Astrocyte (in vitro differentiated cells and primary cell): Measurements from ENCODE around the gene MGMT. TPM values are rescaled to one million over a fixed set of nuclear protein-coding genes. Genes with fewer than 3 reads are reported as not detected.

Experiments
- DNase-seq: peaks from one replicate; pipeline ENCODE4 v3.0.0-alpha.2; 2010; ENCODE audit warnings: low read depth
- FAIRE-seq: peaks from 2 replicates; lab custom pipeline; 2011; peaks lifted over from hg19 to GRCh38; lab: Jason Lieb, UNC
- H2AFZ ChIP-seq: 2 replicates; pipeline ENCODE4 v1.6.0; 2012; ENCODE audit warnings: low read depth, low read length, inconsistent platforms
- H3K27ac ChIP-seq: 2 replicates; pipeline ENCODE4 v1.5.1; 2011; ENCODE audit warnings: low read depth, low read length, inconsistent platforms
- H3K27me3 ChIP-seq: 2 replicates; pipeline ENCODE4 v1.6.0; 2011; ENCODE audit warnings: low read length, inconsistent platforms; ENCODE audit not compliant: insufficient read depth
- H3K36me3 ChIP-seq: 2 replicates; pipeline ENCODE4 v1.5.1; 2011; ENCODE audit warnings: low read length, inconsistent platforms; ENCODE audit not compliant: insufficient read depth
- H3K4me1 ChIP-seq: 2 replicates; pipeline ENCODE4 v1.5.1; 2011; ENCODE audit warnings: low read length, inconsistent platforms; ENCODE audit not compliant: insufficient read depth
- H3K4me2 ChIP-seq: 2 replicates; pipeline ENCODE4 v1.6.0; 2012; ENCODE audit warnings: low read length, inconsistent platforms
- H3K4me3 ChIP-seq: 2 replicates; pipeline ENCODE4 v1.5.1; 2011; ENCODE audit warnings: low read depth, mild to moderate bottlenecking, low read length, inconsistent platforms; ENCODE audit not compliant: insufficient read depth
- H3K79me2 ChIP-seq: 2 replicates; pipeline ENCODE4 v1.6.0; 2012; ENCODE audit warnings: mild to moderate bottlenecking, low read length, inconsistent platforms; ENCODE audit not compliant: insufficient read depth
- H3K9ac ChIP-seq: 2 replicates; pipeline ENCODE4 v1.6.0; 2012; ENCODE audit warnings: mild to moderate bottlenecking, low read length, inconsistent platforms
- H3K9me3 ChIP-seq: 2 replicates; pipeline ENCODE4 v1.5.1; 2012; ENCODE audit warnings: low read depth, mild to moderate bottlenecking, low read length, inconsistent platforms; ENCODE audit not compliant: insufficient read depth
- H4K20me1 ChIP-seq: 2 replicates; pipeline ENCODE4 v1.6.0; 2012; ENCODE audit warnings: low read length, inconsistent platforms; ENCODE audit not compliant: insufficient read depth
- H3K27ac Mint-ChIP-seq: one replicate; pipeline ENCODE4 v1.8.0; 2021; ENCODE audit warnings: mild to moderate bottlenecking, mixed read lengths; ENCODE audit not compliant: unreplicated experiment
- H3K27me3 Mint-ChIP-seq: one replicate; pipeline ENCODE4 v1.8.0; 2021; ENCODE audit warnings: low read depth, mixed read lengths; ENCODE audit not compliant: unreplicated experiment
- H3K36me3 Mint-ChIP-seq: one replicate; pipeline ENCODE4 v1.8.0; 2021; ENCODE audit warnings: low read depth, mixed read lengths; ENCODE audit not compliant: unreplicated experiment
- H3K4me1 Mint-ChIP-seq: one replicate; pipeline ENCODE4 v1.8.0; 2021; ENCODE audit warnings: low read depth, mixed read lengths; ENCODE audit not compliant: unreplicated experiment
- H3K4me3 Mint-ChIP-seq: one replicate; pipeline ENCODE4 v1.8.0; 2021; ENCODE audit warnings: mild to moderate bottlenecking, moderate library complexity, mixed read lengths; ENCODE audit not compliant: unreplicated experiment
- H3K9me3 Mint-ChIP-seq: one replicate; pipeline ENCODE4 v1.8.0; 2021; ENCODE audit warnings: mild to moderate bottlenecking, mixed read lengths; ENCODE audit not compliant: unreplicated experiment
- CTCF ChIP-seq: IDR thresholded peaks from 2 replicates; pipeline ENCODE4 v1.5.1; 2011; ENCODE audit warnings: low read depth, mild to moderate bottlenecking, inconsistent platforms, low read length, moderate library complexity; ENCODE audit not compliant: insufficient read depth
- EZH2 ChIP-seq: IDR thresholded peaks from 2 replicates; pipeline ENCODE4 v1.6.1; 2012; ENCODE audit warnings: mild to moderate bottlenecking, low read length, inconsistent platforms; ENCODE audit not compliant: insufficient read depth
- total RNA-seq: library from RNA; stranded (reverse); gene quantifications from 2 replicates; pipeline ENCODE4 v1.2.1, GENCODE V29; 2021

The MGMT gene
- total RNA-seq, 1 donor from 2014 or later, result 9.5 TPM

- FAIRE-seq (no peak), DNase-seq (no peak)
- H3K4me3 Mint-ChIP-seq, result no peak overlapping the region
- Histone ChIP-seq H3K27ac (no peak overlapping the region), H3K4me3 (no peak overlapping the region), H2AFZ (no peak overlapping the region), H3K4me2 (no peak overlapping the region), H3K9ac (no peak overlapping the region), H3K9me3 (peaks cover 3% of the 10 kb centered on the region), H3K79me2 (no peaks in the 10 kb centered on the region), H3K36me3 (no peaks in the 10 kb centered on the region), H3K4me1 (no peaks in the 10 kb centered on the region), H4K20me1 (no peaks in the 10 kb centered on the region), H3K27me3 (no peaks in the 10 kb centered on the region)
- peaks cover 7% of the 10 kb centered on the region for H3K9me3 Mint-ChIP-seq
- H3K36me3 Mint-ChIP-seq, result no peaks in the 10 kb centered on the region
- H3K27me3 Mint-ChIP-seq, result peaks cover 1% of the 10 kb centered on the region
- H3K27ac Mint-ChIP-seq, result no peak overlapping the region
- TF ChIP-seq CTCF (no peak), EZH2 (no peak)
- no peaks in the 10 kb centered on the region for H3K4me1 Mint-ChIP-seq
These were observed 318.5 kb downstream of the MGMT start for GRCh38 chr10:129785536-129785981.

GRCh38 chr10:129786216-129786615 lies 319.2 kb downstream of the MGMT start:
- no peak for FAIRE-seq
- Histone ChIP-seq H3K4me1 (no peaks in the 10 kb centered on the region), H3K4me3 (no peak overlapping the region), H3K9me3 (peaks cover 3% of the 10 kb centered on the region), H3K4me2 (no peak overlapping the region), H3K36me3 (no peaks in the 10 kb centered on the region), H3K79me2 (no peaks in the 10 kb centered on the region), H3K27ac (no peak overlapping the region), H2AFZ (no peak overlapping the region), H3K27me3 (no peaks in the 10 kb centered on the region), H4K20me1 (no peaks in the 10 kb centered on the region), H3K9ac (no peak overlapping the region)
- Mint-ChIP-seq H3K4me3 (no peak overlapping the region), H3K27me3 (no peaks in the 10 kb centered on the region), H3K27ac (no peak overlapping the region), H3K9me3 (peaks cover 7% of the 10 kb centered on the region), H3K36me3 (no peaks in the 10 kb centered on the region), H3K4me1 (no peaks in the 10 kb centered on the region)
- no peak for TF ChIP-seq EZH2
- no peak for TF ChIP-seq CTCF
- no peak for DNase-seq

GRCh38 chr10:129787557-129787956 lies 320.5 kb downstream of the MGMT start:
- peaks cover 7% of the 10 kb centered on the region for H3K9me3 Mint-ChIP-seq
- no peaks in the 10 kb centered on the region for H3K36me3 ChIP-seq
- H3K4me3 Mint-ChIP-seq, result no peak overlapping the region
- TF ChIP-seq CTCF, result no peak
- no peak for TF ChIP-seq EZH2
- H3K36me3 Mint-ChIP-seq, result no peaks in the 10 kb centered on the region
- H3K4me3 ChIP-seq, result no peak overlapping the region
- H4K20me1 ChIP-seq, result no peaks in the 10 kb centered on the region
- H3K79me2 ChIP-seq, result no peaks in the 10 kb centered on the region
- no peaks in the 10 kb centered on the region for H3K27me3 ChIP-seq
- no peaks in the 10 kb centered on the region for H3K4me1 Mint-ChIP-seq
- H3K4me1 ChIP-seq, result no peaks in the 10 kb centered on the region
- H3K4me2 ChIP-seq, result no peak overlapping the region
- H3K9me3 ChIP-seq, result peaks cover 7% of the 10 kb centered on the region
- no peaks in the 10 kb centered on the region for H3K27me3 Mint-ChIP-seq
- no peak for FAIRE-seq
- no peak overlapping the region for H3K27ac ChIP-seq
- no peak overlapping the region for H3K27ac Mint-ChIP-seq
- DNase-seq, result no peak
- H3K9ac ChIP-seq, result no peak overlapping the region
- H2AFZ ChIP-seq, result no peak overlapping the region
